ENCODE measurements around the gene METTL21A.

DNA sequence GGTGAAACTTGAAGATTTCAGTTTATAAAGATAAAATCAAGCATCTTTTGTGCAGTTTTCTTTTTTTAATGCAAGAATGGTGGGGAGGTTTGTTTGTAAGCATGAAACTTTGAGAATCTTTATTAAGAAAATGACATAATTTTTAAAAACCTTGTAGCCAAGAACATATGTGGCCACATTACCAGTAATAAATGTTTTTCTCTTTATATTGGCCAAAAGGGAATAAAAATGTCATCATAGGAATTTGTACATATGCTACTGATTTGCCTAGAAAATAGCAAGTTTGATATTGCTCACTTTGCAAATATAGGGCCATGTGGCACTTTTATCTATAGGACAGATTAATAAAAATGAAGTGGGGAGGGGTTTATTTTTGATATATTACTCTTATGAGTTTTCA is 25.6 kb downstream of the METTL21A start:
- TF ChIP-seq, protein P1, sequence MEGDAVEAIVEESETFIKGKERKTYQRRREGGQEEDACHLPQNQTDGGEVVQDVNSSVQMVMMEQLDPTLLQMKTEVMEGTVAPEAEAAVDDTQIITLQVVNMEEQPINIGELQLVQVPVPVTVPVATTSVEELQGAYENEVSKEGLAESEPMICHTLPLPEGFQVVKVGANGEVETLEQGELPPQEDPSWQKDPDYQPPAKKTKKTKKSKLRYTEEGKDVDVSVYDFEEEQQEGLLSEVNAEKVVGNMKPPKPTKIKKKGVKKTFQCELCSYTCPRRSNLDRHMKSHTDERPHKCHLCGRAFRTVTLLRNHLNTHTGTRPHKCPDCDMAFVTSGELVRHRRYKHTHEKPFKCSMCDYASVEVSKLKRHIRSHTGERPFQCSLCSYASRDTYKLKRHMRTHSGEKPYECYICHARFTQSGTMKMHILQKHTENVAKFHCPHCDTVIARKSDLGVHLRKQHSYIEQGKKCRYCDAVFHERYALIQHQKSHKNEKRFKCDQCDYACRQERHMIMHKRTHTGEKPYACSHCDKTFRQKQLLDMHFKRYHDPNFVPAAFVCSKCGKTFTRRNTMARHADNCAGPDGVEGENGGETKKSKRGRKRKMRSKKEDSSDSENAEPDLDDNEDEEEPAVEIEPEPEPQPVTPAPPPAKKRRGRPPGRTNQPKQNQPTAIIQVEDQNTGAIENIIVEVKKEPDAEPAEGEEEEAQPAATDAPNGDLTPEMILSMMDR (IDR thresholded peaks at IDR 0.05): no peak
- TF ChIP-seq TCF7L2 (IDR thresholded peaks at IDR 0.05; ENCODE audit: low read depth, low read length) (no peak), POLR2AphosphoS5 (IDR thresholded peaks at IDR 0.05; ENCODE audit: low read depth, low read length) (no peak)
- TF ChIP-seq, protein P2, sequence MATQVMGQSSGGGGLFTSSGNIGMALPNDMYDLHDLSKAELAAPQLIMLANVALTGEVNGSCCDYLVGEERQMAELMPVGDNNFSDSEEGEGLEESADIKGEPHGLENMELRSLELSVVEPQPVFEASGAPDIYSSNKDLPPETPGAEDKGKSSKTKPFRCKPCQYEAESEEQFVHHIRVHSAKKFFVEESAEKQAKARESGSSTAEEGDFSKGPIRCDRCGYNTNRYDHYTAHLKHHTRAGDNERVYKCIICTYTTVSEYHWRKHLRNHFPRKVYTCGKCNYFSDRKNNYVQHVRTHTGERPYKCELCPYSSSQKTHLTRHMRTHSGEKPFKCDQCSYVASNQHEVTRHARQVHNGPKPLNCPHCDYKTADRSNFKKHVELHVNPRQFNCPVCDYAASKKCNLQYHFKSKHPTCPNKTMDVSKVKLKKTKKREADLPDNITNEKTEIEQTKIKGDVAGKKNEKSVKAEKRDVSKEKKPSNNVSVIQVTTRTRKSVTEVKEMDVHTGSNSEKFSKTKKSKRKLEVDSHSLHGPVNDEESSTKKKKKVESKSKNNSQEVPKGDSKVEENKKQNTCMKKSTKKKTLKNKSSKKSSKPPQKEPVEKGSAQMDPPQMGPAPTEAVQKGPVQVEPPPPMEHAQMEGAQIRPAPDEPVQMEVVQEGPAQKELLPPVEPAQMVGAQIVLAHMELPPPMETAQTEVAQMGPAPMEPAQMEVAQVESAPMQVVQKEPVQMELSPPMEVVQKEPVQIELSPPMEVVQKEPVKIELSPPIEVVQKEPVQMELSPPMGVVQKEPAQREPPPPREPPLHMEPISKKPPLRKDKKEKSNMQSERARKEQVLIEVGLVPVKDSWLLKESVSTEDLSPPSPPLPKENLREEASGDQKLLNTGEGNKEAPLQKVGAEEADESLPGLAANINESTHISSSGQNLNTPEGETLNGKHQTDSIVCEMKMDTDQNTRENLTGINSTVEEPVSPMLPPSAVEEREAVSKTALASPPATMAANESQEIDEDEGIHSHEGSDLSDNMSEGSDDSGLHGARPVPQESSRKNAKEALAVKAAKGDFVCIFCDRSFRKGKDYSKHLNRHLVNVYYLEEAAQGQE (IDR thresholded peaks at IDR 0.05; ENCODE audit: insufficient read depth in 1 of 2, low read depth in 2 of 2, low read length in 1 of 2): no peak
